ENCODE data around the gene CACFD1. TPM values are rescaled to one million over a fixed set of nuclear protein-coding genes. Genes with fewer than 3 reads are reported as not detected.

The CACFD1 gene
- total and polyA plus RNA-seq, 2 experiments from 2014 or later = 5.8 to 18.2 TPM

- Mint-ChIP-seq H3K9me3 (no peaks in the 10 kb centered on the region), H3K27ac (no peak overlapping the region), H3K27me3 (ENCODE audit: insufficient read depth, low read depth, poor library complexity) (peaks cover 11% of the 10 kb centered on the region), H3K4me3 (no peak overlapping the region; the same call in 2 of the 3 replicates), H3K4me1 (peaks cover 21% of the 10 kb centered on the region), H3K36me3 (ENCODE audit: low read depth) (no peaks in the 10 kb centered on the region)
- Histone ChIP-seq H3F3A (replicated peaks; ENCODE audit: low read depth) (peaks cover 5% of the 10 kb centered on the region; the same call in 1 of the 2 replicates), H3K36me3 (ENCODE audit: insufficient read depth) (no peaks in the 10 kb centered on the region), H3K27ac (ENCODE audit: low read depth) (no peak overlapping the region), H3K27me3 (ENCODE audit: insufficient read depth) (no peaks in the 10 kb centered on the region), H4K20me1 (replicated peaks; ENCODE audit: insufficient read depth) (no peaks in the 10 kb centered on the region), H3K4me1 (ENCODE audit: insufficient read depth) (peaks cover 15% of the 10 kb centered on the region), H3K4me2 (no peak overlapping the region), H3K79me2 (replicated peaks; ENCODE audit: insufficient read depth) (no peaks in the 10 kb centered on the region), H2AFZ (no peak overlapping the region), H3K9me2 (ENCODE audit: insufficient read depth) (no peaks in the 10 kb centered on the region), H3K4me3 (no peak overlapping the region)
- TF ChIP-seq ZNF462 (CRISPR knock-in tag; IDR thresholded peaks at IDR 0.05) = no peak
- no peak for TF ChIP-seq EZH2phosphoT487 (IDR thresholded peaks at IDR 0.05; ENCODE audit: unreplicated experiment)
- no peak for TF ChIP-seq CREB1 (CRISPR knock-in tag; IDR thresholded peaks at IDR 0.05; ENCODE audit: low read depth)
- TF ChIP-seq ZNF331 (CRISPR knock-in tag; IDR thresholded peaks at IDR 0.05; ENCODE audit: low read depth) = no peak
- no peak for TF ChIP-seq ZNF114 (CRISPR knock-in tag; IDR thresholded peaks at IDR 0.05)
- TF ChIP-seq REST (IDR thresholded peaks at IDR 0.05; ENCODE audit: unreplicated experiment) = no peak
- no peak for TF ChIP-seq STAT1 (IDR thresholded peaks at IDR 0.05; ENCODE audit: unreplicated experiment)
- no peak for TF ChIP-seq NANOG (IDR thresholded peaks at IDR 0.05; ENCODE audit: borderline replicate concordance)
- no peak for TF ChIP-seq ETS1 (IDR thresholded peaks at IDR 0.05)
- TF ChIP-seq CTCF (conservative IDR thresholded peaks at IDR 0.05; ENCODE audit: low read depth in 2 of 2) = no peak
- TF ChIP-seq POLR2AphosphoS5 (IDR thresholded peaks at IDR 0.05; ENCODE audit: low read depth) = no peak
- no peak for TF ChIP-seq EZH2 (IDR thresholded peaks at IDR 0.05; ENCODE audit: low read depth, unreplicated experiment)
- no peak for TF ChIP-seq JUNB (IDR thresholded peaks at IDR 0.05; ENCODE audit: unreplicated experiment)
- ATAC-seq (no peak), DNase-seq (ENCODE audit: low spot score) (no peak)
Observed at GRCh38 chr9:133510926-133511505, 51.2 kb downstream of the CACFD1 start.

All from GM23338 (cell line).